NCI-H1930 (cell line): ENCODE data around the gene SLX9.

Source experiments
- DNase-seq, 2 experiments: peaks; one replicate each; lab custom pipeline; 2025; lab: John Stamatoyannopoulos, UW

SLX9 gene

DNA sequence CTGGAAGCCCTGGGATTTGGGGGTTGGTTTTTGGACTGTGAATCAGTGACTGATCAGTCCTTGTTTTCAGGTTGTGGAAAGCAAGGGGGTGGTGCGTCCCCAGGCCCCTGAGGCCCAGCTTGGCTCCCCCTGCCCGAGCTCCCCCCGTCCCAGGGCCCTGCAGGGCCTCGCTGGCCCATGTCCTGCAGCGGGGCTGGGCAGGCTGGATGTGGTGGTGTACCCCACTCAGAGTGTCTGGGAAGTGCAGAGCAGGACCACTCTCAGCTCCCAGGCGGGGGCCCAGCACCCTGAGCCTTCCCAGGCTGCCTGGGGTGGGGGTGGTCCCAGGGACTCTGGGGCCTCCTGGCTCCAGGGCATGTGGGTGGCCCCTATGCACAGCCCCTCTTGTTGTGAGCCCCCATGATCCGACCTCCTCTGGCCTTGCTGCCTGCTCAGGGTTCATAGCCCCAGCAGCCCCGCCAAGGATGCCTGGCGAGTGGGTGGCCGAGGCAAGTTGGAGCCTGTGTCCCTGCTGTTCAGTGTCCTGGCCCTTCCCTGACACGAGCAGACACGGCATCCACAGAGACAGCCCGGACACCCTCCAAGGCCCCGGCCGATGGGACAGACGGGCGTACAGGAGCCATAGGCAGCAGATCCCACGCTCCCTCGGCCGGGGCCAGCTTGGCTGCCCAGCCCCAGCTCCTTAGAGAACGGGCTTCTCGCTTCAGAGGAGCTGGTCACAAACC is 37.9 kb downstream of the SLX9 start:
- no peak for DNase-seq

DNA sequence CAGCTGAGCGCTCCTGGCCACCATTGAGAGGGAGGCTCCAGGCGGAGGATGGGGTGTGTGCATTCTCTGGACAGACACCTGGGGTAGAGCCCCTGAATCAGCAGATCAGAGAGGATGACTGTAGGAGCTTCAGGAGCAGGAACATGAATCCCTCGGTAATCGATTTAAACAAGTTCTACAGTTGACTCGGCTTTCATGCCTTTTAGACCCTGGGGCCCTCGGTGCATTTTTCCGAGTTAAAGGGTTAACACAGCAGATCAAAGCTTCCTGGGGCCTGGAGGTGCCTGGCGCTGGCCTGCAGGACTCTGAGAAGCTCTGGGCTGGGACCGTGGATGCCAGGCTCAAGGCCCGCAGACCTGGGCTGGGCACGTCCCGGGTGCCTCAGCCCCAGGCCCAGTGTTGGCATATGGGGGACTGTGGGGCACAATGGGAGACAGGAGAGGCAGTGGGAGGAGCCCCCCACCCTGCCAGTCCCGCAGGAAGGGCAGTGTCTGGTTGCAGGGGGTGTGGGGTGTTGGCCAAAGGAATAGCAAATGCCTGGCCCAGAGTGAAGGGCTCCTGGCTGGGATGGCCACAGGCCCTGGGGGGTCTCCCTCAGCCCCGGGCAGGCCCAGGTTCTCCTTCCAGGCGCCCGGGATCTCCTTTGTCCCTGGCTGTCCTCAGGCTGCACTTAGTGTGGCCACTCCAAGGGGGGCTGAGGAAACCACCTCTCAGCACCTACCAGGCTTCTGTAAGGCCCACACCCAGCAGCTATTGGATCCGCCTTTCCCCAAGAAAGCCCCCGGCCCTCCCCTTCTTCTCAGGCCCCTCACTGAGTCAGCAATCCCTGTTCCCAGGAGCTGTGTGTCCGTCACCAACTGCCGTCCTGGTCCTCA is 40.1 kb downstream of the SLX9 start:
- no peak for DNase-seq

DNA sequence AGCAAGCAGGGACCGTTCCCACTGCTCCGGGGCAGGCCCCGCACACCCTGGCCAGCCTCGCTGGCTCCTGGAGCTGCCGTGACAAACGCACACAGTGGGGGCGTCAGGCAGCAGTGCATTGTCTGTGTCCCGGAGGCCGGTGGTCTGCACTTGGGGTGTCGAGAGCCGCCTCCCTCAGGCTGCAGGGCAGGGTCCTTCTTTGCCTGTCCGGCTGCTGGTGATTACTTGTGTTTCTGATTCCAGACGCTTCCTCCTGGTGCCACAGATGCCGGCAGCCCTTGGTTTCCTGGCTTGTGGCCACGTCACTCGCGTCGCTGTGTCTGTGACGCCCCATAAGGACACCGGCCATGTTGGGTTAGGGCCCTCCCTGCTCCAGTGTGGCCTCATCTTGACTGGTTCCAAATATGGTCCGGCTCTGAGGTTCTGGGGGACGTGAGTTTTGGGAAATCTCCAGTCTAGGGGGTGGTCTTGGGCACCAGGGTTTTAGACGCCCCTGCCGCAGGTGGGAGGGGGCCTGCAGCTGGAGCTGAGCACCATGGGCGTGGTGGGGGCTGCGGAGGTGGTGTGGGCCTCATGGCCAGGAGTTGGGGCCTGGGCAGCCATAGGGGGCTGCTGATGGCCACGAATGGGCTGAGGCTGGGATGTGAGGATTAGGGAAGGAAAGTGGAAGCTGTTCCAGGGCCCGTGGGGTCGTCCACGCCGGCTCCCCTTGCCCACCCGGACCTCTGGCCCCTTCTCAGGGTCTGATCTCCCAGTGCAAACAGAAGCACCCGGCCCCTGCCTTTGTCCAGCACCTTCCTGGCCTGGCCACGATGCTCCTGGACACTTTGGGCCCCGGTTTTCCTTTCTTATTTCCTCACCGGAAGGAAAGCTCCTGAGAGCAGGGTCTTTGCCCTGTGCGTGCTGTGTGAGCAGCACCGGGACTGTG is 41.0 kb downstream of the SLX9 start:
- DNase-seq: no peak

DNA sequence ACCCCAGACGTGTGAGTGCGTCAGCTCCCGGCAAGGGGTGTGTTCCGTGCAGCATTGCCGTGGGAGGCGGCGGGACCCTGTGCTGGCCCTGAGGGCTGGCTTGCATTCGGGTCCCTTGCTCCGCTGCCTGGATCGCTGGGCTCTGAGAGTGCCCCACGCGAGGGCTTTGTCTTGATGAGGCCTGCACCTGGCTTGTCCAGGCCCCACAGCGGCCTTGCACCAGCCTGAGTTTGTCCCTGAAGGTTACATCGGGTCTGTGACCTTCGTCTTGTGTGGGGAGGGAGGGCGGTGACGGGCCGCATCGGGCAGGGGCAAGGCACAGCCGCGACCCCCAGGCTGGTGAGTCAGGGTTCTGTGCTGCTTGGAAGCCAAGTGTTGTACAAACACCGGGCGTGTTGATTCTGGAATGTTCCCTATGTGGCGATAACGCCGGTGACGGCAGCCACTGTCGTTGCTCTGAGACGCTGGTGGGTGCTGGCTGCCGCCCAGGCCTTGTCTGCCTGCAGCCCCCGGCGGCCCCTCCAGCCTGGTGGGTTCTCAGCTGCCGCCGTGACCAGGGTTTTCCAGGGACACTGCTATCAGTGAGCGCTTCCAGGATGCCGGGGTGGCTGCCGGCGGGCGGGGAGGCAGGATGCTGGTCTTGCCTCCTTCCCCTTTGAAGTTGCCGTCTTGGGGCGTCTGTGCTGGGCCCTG is 42.9 kb downstream of the SLX9 start:
- no peak for DNase-seq

DNA sequence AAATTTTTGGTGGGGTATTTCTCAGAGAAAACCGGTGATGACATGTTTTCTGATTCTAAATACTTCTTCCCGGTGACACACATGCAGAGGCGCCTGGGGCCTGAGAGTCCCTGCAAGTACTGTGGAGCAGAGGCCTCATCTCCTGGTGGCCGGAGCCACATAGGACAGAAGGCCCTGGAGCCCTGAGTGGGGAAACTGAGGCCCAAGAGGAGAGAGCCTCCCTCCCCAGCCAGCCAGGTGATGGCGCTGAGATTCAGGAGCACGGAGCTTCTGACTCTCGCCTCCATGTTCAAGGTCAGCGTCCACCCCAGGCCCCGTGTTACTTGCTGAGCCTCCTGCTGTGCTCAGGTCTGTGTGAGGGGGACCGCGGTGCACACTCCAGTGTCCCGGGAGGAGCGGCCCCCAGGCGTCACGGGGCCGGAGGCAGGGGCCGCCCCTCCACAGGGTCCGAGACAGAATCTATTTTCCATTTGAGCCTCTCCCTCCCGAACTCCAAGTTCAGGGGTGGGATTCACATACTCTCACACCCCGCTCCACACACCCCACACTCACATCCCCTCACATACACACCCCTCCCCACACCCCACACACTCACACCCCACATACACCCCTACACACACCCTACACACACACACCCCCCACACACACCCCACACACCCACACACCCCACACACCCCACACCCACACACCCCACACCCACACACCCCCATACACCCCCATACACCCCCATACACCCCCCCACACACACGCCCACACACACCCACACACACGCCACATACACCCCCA is 43.8 kb downstream of the SLX9 start:
- no peak for DNase-seq

DNA sequence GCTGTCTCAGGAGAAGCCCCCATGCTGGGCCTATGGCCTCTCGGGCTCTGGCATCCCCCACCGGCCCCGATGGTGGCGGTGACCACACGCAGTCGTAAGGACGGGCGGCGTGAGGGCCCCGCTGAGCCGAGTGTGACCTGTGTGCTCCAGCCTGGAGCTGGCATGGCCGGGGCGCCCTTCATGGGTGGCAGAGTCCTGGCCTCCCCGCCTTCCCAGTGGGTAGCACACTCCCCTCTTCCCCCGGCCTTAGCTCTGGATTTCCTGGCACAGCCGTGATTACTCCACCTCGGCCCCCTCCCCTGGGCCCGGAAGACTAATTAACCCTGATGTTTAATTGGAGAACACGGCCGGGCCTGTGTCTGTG is 44.6 kb downstream of the SLX9 start:
- no peak for DNase-seq

DNA sequence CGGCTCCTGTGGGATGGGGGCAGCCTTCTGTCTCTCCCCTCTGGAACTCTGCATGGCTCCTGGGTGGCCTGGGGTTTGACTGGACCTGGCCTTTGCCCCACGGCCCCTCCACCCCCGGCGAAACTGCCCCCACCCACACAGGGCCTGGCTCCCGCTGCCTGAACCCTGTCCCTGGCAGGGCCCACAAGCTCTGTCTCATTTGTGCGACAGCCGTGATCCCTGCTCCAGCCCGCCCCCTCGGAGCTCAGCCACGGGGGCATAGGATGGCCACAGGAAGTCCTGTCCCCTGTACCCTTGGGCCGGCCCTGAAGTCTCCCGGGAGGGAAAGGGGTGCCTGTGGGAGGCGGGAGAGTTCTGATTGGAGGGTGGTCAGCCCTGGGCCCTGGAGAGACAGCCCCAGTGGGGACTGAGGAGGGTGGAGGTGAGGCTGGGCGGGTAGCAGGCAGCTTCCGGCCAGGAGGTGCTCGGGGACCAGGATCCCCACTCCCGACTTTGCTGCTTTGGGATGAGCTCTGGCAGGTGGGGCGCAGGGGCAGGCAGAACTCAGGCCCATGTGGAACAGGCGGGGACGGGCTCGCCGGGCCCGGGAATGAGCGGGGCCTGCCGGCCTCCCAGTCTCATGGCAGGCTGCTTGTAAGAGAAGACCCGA is 45.1 kb downstream of the SLX9 start:
- DNase-seq: no peak

DNA sequence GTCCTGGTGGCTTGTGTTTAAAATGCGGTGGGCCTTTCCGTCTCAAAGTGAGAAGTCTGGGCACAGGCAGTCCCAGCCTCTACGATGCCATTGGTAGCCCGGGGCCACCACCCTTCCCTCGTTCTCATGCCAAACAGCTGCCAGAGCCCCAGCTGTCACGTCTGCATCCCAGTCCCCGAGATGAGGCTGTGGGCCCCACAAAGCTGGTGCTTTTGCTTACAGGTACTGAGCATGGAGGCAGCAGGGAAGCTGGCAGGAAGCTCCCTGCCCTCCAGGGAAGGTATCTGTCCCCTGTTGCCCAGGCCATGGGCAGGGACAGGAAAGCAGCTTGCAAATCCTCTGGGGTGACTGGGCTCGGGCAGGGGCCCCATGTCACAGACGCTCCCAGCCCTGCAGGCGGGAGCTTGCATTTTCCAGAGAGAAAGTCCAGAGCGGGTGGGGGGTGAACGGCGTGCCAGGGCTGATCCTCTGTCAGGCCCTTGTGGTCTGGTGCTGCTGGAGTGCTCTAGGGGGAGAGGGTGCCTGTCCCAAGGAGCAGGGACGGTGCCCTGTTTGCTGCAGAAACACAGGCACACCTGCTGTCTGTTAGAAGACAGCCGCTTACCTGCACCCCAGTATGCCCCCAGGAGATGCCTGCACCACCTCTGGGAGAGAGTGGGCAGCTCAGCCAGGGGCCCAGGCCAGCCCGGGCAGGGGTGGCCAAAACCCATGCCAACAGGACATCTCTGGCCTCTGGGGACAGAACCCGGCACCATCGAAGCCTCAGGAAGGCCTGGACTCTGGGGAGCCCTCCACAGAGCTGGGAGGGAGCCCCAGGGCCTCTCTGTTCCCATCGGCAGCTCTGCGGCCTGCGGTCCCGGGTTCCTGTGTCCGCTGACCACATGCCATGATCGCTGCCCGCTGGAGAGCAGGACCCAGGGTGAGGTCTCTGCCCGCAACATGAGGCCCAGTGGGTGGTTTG is 45.9 kb downstream of the SLX9 start:
- no peak for DNase-seq

DNA sequence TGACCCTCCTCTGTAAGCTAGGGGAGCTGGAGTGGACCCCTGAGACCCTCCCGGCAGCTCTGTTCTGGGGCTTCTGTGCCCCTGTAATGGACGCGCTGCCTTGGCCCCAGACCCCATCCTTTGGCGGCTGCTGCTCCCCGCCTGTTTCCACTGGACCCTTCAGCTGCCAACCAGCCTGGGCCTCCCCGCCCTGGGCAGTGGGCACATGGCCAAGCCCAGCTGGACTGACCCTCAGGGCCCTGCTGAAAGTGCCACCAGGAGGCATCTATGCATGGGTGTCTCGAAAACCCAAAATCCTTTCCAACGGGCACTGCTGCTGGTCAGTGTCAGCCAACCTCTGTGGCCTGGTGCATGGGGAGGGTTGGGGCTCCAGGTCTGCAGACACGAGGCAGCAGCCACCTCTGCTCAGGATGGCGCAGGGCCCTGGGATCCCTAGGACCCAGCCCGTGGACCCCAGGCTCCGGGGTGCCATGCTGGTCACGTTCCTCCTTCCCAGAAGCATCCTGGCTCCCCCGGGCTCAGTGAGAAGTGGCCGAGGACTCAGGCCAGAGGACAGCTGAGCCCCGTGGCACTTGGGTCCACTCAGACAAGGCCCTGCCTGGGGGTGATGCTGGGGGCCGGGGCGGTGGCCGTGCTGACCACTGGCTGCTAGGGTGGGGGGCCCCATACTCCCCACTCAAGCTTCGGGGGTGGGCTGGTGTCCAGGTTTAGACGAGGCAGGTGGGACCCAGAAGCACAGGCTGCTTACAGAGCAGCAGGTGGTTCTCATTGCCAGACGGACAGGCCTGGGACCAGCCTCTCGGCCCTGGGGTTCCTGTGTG is 46.9 kb downstream of the SLX9 start:
- DNase-seq: no peak

DNA sequence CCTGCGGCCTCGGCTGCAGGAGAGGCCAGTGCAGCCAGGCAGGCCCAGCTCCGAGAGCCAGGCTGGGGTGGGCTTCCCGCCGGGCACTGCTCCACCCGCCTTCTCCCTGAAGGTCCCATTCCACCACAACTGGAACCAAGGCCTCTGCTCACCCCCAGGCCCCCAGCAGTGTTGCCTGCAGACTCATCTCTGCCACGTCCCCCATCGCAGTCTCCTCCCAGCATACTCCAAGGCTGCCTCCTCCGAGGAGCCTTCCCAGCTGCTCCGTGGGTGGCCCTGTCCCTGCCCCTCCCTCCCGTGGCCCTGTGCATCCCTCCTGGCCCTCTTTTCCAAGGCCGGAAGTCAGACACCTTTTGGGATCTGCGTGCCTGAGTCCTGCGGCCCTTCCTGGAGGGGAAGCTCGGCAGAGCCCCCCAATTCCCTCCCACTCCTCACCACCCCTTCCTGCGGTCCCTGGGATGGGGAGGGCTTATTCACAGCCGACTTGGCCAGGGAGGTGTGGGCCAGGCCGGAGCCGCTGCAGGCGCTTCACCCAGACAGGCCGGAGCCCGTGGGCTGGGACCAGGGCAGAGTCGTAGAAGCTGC is 47.6 kb downstream of the SLX9 start:
- DNase-seq: no peak

DNA sequence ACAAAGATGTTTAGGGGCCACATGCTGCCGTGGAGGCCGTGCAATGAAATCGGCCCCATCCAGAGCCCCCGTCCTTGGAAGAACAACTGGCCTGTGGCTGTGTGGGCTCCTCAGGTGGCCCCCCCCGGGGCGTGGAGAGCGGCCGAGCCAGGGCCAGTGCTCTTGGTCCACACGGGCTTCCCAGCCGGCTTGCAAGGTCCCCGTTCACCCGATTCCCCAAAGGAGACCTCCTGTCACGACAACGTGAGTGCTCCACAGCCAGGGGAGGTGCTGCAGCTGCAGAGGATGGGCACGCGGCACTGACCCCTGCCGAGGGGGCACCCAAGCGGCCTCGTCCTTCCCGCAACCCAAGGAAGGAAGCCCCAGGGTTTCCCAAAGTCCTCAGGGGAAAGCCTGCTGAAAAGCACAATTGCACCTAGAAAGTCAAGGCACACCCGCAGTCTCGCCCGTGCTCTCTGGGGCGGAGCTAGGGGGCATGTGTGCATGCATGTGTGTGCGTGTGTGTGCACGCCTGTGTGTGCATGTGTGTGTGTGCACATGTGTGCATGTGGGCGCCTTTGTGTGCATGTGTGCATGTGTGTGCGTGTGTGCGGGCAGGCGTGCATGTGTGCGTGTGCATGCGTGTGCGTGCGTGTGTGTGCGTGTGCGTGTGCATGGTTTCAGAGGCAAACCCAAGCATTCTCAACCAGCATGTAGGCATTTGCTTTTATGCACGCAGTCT is 48.2 kb downstream of the SLX9 start:
- no peak for DNase-seq

DNA sequence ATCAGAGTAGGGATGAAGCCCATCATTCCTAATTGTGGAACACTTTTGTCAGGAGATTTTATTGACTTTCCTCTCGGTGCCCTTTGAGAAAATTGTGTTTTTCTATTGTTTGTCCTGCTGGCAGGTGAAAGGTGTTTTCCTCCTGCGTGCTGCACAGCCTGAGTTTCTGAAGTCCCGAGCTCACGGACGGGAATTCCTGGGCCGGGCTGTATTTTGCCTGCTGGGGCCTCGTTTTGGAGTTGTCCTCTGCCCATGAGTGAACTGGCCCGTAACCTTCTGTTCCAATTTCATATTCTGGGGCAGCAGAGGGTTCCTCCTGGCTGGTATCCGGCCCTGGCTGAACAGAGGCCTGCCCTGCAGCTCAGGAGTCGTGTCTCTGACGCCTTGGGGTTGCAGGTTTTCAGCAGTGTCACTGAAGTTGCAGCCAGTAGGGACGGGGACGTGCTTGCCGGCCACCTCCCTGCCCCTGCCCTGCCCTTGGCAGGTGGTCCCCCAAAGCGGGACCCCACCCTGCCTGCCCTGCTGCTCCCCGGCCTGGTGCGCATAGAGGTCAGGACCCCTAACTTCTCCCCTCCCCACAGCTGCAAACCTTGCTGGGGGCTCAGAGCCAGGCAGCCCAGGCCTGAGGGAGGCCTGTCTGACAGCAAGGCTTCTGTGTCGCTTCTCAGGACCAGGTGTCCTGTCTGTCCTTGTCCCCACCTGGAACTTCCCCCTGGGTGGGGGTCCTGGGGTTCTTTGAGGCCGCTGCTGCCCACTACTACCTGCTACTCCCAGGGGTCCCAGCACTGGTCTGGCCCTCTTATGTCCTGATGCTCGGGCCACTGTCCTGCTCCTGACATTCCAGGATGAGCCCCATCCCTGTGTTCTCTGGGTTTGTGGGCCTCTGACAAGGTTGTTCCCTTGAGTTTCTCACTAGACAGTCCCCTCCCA is 49.0 kb downstream of the SLX9 start:
- no peak for DNase-seq

DNA sequence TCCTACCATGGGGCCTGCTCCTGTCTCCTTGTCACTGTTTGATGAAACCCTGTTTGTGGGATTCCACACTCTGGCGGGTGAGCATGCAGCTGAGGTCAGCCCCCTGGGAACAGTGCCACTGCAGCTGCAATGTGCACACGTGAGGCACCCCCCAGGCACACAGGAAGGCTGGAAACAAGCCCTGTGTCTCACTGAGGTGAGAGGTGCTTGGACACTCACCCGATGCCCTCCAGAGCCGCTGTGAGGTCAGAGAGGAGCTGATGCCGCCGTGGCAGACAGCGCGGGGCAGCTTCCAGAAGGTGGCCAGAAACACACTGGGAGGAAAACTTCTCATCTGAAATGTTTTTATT is 49.7 kb downstream of the SLX9 start:
- DNase-seq: no peak

DNA sequence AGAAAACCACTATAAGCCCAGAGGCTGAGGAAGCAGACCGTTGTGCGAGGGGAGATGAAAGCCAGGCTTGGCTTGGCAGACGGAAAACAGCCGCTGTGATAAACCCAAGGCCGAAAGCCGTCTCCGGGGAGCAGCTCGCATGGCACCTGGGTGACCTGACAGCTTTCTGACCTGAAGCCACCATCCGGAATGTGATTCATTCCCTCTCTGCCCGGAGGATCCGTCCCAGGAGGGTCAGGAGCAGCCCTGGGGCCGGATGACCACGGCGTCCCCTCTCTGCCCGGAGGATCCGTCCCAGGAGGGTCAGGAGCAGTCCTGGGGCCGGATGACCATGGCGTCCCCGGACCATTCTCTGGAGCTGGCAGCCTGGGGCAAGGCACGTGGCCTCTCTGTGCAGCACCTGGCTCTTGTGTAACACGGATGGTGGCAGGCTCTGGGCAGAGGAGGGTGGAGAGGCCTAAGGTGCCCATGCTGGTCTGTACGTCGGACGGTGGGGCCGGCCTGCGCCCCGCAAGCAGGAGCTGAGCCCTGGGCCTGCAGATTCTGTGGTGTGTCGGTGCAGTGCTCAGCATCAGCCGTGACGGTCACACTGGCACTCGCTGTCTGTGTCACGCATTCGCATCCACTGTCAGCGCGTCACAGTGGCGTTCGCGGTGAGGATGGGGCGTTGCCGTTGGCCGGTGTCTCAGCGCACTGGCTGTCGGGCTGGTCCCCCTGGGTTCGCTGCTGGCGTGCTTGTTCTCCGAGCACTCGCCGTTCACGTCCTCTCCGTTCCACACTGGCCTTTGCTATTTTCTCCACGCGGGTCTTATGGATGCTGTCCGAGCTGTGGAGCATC is 50.3 kb downstream of the SLX9 start:
- no peak for DNase-seq

DNA sequence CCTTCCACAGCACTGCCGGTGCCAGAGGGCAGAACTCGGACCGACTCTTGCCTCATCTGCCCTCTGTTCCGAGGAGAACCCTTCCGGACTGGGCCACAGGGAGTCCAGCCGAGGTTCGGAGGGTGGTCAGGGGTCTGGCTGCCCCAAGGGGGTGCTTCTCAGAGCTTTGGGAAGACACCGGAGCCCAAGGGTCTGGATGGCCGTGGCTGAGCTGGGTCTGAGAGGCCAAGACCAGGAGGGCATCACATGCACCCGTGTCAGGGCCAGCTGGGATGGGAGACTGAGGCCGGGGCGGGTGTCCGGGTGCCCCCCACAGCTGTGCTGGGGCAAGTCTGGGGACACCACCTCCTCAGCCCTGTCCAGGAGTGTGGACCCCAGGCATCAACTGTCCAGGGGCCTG is 51.1 kb downstream of the SLX9 start:
- no peak for DNase-seq
